Pulmonary artery endothelial cell (primary cell): ENCODE measurements around the gene TMEM38B. TPM values are rescaled to one million over a fixed set of nuclear protein-coding genes. Genes with fewer than 3 reads are reported as not detected.

ENCODE experiments used
- DNase-seq: peaks from one replicate; pipeline ENCODE4 v3.0.0-alpha.2; 2011; ENCODE audit warnings: low read depth, low spot score
- total RNA-seq: library from RNA; depleted of rRNA; stranded (reverse); fragments of >200 nt; gene quantifications from 2 replicates; pipeline ENCODE4 v1.2.3, GENCODE V29; 2014

The TMEM38B gene
- total RNA-seq: 6.3 and 12.2 TPM in 2 replicates

GRCh38 chr9:105694190-105694847, at the start of gene TMEM38B:
TMEM38B (plus strand) TSS chr9:105694541; CDS start chr9:105694661, 120 bp downstream.
- DNase-seq: no peak

GRCh38 chr9:105646879-105647594, 47.3 kb upstream of the TMEM38B start:
- DNase-seq: no peak

GRCh38 chr9:105647595-105648349, 46.6 kb upstream of the TMEM38B start:
- no peak for DNase-seq

- no peak for DNase-seq
Measured at GRCh38 chr9:105651806-105652205, 42.5 kb upstream of the TMEM38B start.

- DNase-seq: no peak
Measured at GRCh38 chr9:105656131-105656921, 38.0 kb upstream of the TMEM38B start.

GRCh38 chr9:105658351-105658750, 36.0 kb upstream of the TMEM38B start:
- DNase-seq: no peak

- DNase-seq: no peak
Measured at GRCh38 chr9:105661011-105661410, 33.3 kb upstream of the TMEM38B start.

GRCh38 chr9:105662184-105663104, 31.9 kb upstream of the TMEM38B start, which contains the start of gene TAL2:
TAL2 (plus strand) TSS chr9:105662457; CDS start chr9:105662497, 40 bp downstream.
- no peak for DNase-seq

- no peak for DNase-seq
Measured at GRCh38 chr9:105663914-105664313, 30.4 kb upstream of the TMEM38B start.

GRCh38 chr9:105667867-105668266, 26.5 kb upstream of the TMEM38B start:
- DNase-seq: no peak

GRCh38 chr9:105670315-105670714, 24.0 kb upstream of the TMEM38B start:
- no peak for DNase-seq

- no peak for DNase-seq
Measured at GRCh38 chr9:105670775-105671174, 23.6 kb upstream of the TMEM38B start.

GRCh38 chr9:105672711-105673234, 21.6 kb upstream of the TMEM38B start:
- no peak for DNase-seq

GRCh38 chr9:105673850-105674387, 20.4 kb upstream of the TMEM38B start:
- no peak for DNase-seq

- no peak for DNase-seq
Measured at GRCh38 chr9:105676351-105676923, 17.9 kb upstream of the TMEM38B start.

- no peak for DNase-seq
Measured at GRCh38 chr9:105678163-105678562, 16.2 kb upstream of the TMEM38B start.

- no peak for DNase-seq
Measured at GRCh38 chr9:105678781-105679180, 15.6 kb upstream of the TMEM38B start.

- DNase-seq: no peak
Measured at GRCh38 chr9:105679257-105680022, 14.9 kb upstream of the TMEM38B start.

GRCh38 chr9:105681313-105681712, 13.0 kb upstream of the TMEM38B start:
- DNase-seq: no peak
